ENCODE measurements around the gene TMEM250.
A peak's percentile ranks its signal among the peaks of the same experiment; 100 is the strongest.

Gene TMEM250

GRCh38 chr9:136117291-136117915 is 1.3 kb downstream of the TMEM250 start:
- TF ChIP-seq CTCF (IDR thresholded peaks at IDR 0.05; ENCODE audit: low read depth, low read length, missing control alignments) = no peak
- H3K4me3 ChIP-seq (ENCODE audit: low read depth, low read length) = peak overlapping the region; percentile 93
- DNase-seq (ENCODE audit: low read depth) = no peak

- H3K4me3 ChIP-seq (ENCODE audit: low read depth, low read length) = no peak overlapping the region
- no peak for TF ChIP-seq CTCF (IDR thresholded peaks at IDR 0.05; ENCODE audit: low read depth, low read length, missing control alignments)
- DNase-seq (ENCODE audit: low read depth) = no peak
Observed at GRCh38 chr9:136116360-136117098, 2.1 kb downstream of the TMEM250 start.

GRCh38 chr9:136115641-136116359 is 2.9 kb downstream of the TMEM250 start:
- no peak overlapping the region for H3K4me3 ChIP-seq (ENCODE audit: low read depth, low read length)
- no peak for DNase-seq (ENCODE audit: low read depth)
- no peak for TF ChIP-seq CTCF (IDR thresholded peaks at IDR 0.05; ENCODE audit: low read depth, low read length, missing control alignments)

GRCh38 chr9:136115206-136115605 is 3.5 kb downstream of the TMEM250 start:
- no peak overlapping the region for H3K4me3 ChIP-seq (ENCODE audit: low read depth, low read length)
- DNase-seq (ENCODE audit: low read depth) = no peak
- TF ChIP-seq CTCF (IDR thresholded peaks at IDR 0.05; ENCODE audit: low read depth, low read length, missing control alignments) = no peak

GRCh38 chr9:136114610-136115009 is 4.1 kb downstream of the TMEM250 start:
- no peak for DNase-seq (ENCODE audit: low read depth)
- TF ChIP-seq CTCF (IDR thresholded peaks at IDR 0.05; ENCODE audit: low read depth, low read length, missing control alignments) = no peak
- no peak overlapping the region for H3K4me3 ChIP-seq (ENCODE audit: low read depth, low read length)

- no peak for TF ChIP-seq CTCF (IDR thresholded peaks at IDR 0.05; ENCODE audit: low read depth, low read length, missing control alignments)
- no peak for DNase-seq (ENCODE audit: low read depth)
- no peak overlapping the region for H3K4me3 ChIP-seq (ENCODE audit: low read depth, low read length)
Observed at GRCh38 chr9:136112541-136112940, 6.1 kb downstream of the TMEM250 start.
